ENCODE results near the gene REEP3.
A peak's percentile ranks its signal among the peaks of the same experiment; 100 is the strongest.

The REEP3 gene

GRCh38 chr10:63591600-63592379, 70.6 kb downstream of the REEP3 start:
- DNase-seq = no peak

GRCh38 chr10:63593576-63593975, 72.4 kb downstream of the REEP3 start:
- DNase-seq = no peak

- no peak for DNase-seq
These were observed 73.9 kb downstream of the REEP3 start for GRCh38 chr10:63595072-63595471.

- DNase-seq = no peak
These were observed 75.7 kb downstream of the REEP3 start for GRCh38 chr10:63596924-63597323.

GRCh38 chr10:63600540-63600939, 79.3 kb downstream of the REEP3 start:
- DNase-seq = no peak

- DNase-seq = no peak
These were observed 82.7 kb downstream of the REEP3 start for GRCh38 chr10:63603709-63604445.

- DNase-seq = no peak
These were observed 84.2 kb downstream of the REEP3 start for GRCh38 chr10:63605197-63605967.

- DNase-seq = no peak
These were observed 87.3 kb downstream of the REEP3 start for GRCh38 chr10:63608511-63608910.

GRCh38 chr10:63611078-63611477, 89.9 kb downstream of the REEP3 start:
- no peak for DNase-seq

- DNase-seq = no peak
These were observed 93.2 kb downstream of the REEP3 start for GRCh38 chr10:63614371-63614891.

- no peak for DNase-seq
These were observed 97.4 kb downstream of the REEP3 start for GRCh38 chr10:63618552-63618951.

GRCh38 chr10:63619426-63619825, 98.2 kb downstream of the REEP3 start:
- DNase-seq = no peak

GRCh38 chr10:63622097-63622496, 100.9 kb downstream of the REEP3 start:
- no peak for DNase-seq

- DNase-seq = no peak
These were observed 103.5 kb downstream of the REEP3 start for GRCh38 chr10:63624701-63625100.

- no peak for DNase-seq
These were observed 106.2 kb downstream of the REEP3 start for GRCh38 chr10:63627396-63627795.

- peak in 1 of 2 donors; percentile 29 for DNase-seq
These were observed 106.7 kb downstream of the REEP3 start for GRCh38 chr10:63627881-63628296.

GRCh38 chr10:63628526-63629362, 107.5 kb downstream of the REEP3 start:
- DNase-seq = peak; percentile 21 to 39

- DNase-seq = peak; percentile 58 to 67
These were observed 108.3 kb downstream of the REEP3 start for GRCh38 chr10:63629363-63630084.

GRCh38 chr10:63630085-63630930, 109.1 kb downstream of the REEP3 start:
- DNase-seq = peak; percentile 59 to 73

GRCh38 chr10:63630931-63631680, 109.9 kb downstream of the REEP3 start:
- DNase-seq = no peak

Data from bone marrow (tissue), 2 donors.